Measurements from ENCODE around the gene LSM6. TPM values are rescaled to one million over a fixed set of nuclear protein-coding genes. Genes with fewer than 3 reads are reported as not detected.
A peak's percentile ranks its signal among the peaks of the same experiment; 100 is the strongest.

The LSM6 gene
- polyA plus RNA-seq, 1 donor, result 34.2 TPM

DNA sequence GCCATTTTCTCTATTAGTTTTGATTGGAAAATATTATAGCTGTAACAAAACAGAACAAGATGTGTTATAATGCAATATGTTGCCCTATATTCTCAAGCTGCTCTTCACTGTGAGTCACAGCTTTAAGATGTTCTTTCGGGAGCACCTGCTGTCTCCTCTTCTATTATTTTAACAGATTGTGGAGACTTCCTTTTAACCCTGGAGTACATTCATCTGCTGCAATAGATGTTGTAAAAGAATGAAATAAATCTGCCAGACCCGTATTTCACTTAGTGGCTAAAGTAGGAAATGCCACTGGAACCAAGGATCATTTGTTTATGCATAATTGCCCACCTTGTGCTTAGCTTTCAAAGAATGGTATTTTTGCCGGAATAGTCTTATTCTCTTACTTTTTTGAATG lies 11.1 kb downstream of the LSM6 start:
- DNase-seq, result no peak

DNA sequence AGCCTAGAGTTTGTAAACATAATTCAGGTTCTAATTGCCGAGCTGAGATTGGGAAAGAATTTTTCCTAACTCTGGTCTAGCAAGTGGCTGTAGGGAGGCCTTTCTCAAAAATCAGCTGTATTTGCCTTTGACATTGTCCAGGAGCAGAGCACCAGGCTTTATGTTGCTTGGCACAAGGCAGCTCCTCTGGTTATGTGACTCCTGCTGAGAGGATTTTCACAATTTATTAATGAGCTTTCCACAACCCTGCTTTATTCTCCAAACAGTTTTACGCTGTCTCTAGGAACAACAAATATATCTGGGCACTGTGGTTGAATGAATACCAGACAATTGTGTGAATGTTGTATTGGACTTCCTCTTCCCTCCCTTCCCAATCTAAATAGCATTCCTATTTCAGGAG lies 14.9 kb downstream of the LSM6 start:
- DNase-seq, result no peak

DNA sequence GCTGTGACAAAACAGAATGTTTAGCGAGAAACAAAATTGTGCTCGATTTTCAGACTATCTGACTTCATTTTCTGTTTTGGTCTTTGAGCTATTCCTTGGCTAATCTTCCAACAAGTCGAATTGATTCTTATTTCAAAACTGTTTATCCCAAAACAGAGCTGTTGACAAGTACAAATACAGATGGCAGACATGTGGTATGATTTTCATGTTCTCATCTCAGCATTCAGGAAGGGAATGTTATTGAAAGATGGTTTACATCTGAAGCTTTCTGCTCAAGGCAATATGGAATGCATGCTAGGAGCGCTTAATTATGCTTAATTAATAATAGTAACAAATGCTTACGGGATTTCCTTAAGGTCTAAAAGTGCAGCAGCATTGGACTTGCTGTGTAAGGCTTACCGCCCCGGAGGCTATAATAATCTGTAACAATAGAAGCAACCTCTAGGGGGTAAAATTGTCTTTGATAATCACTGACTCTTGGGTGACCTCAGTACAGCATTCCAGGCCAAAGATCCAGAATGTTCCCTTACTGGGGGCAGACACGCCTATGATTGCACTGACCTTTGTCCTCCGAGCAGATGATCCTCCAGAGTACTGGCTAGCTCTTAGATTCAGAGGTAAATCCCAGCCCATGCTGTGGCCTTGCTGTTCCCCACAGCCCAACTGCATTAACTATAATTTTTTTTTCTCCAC lies 16.4 kb downstream of the LSM6 start:
- DNase-seq, result no peak

DNA sequence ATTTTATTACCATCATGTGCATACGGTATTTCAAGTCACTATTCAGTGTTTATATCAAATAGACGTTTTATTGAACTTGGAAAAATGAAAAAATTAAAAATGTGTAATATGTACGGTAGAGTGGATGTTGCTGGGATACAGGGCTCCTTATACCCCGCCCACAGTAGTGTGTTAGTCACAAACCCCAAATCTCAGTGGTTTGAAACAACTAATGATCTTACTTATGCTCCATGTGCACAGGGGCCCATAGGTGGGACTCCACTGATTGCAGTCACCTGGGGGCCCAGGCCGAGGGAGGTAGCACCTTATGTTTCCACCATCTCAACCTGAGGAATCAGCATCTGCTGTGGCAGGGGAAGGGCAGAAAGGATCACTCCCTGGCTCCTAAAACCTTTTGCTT lies 18.1 kb downstream of the LSM6 start:
- no peak for DNase-seq

DNA sequence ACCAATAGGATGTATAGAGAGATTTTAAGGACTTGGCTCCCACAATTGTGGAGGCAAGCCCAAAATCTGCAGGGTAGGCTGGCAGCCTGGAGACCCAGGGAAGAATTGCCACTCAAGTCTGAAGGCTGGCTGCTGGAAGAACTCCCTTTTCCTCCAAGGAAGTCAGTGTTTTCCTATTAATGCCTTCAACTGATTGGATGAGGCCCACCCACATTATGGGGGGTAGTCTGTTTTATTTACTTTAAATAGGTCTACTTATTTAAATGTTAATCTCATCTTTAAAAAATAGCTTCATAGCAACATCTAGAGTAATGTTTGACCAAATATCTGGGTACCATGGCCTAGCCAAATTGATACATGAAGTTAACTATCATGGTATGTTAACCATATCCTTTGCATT lies 18.7 kb downstream of the LSM6 start:
- no peak for DNase-seq

DNA sequence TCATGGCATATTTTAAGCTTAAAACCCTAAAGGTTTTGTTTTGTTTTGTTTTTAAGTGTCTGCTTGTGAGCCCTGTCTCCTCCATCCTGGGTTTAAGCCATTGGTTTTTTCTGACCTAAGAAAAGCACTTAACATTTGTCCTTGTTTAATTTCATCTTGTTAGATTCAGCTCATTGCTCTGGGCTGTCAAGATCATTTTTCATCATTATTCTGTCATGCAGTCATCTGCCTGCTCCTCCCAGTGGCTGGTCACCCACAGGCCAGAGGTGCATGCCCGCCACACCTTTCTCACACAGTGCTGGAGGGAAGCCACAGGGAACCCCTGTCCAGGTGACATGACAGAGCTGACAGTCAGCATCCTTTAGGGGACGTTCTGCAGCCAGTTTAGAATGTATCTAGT lies 27.1 kb downstream of the LSM6 start:
- DNase-seq, result no peak

DNA sequence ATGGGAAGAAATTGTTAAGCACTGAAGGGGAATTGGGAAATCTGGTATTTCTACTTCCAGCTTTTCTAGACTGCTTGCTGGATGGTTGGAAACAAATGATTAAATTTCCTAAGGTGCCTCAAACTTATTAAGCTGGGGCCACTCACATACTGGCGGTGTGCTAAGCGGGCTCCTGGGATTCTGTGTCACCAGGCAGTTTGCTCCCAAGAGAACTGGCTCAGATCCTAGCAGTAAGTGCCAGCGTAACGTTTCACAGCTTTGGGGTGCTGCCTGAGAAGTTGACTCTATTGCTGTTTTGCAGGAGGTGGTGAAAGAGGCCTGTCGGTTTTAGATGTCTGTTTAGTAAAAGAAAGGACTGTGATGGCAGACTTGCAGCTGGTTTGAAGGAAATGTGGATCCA lies 31.9 kb downstream of the LSM6 start:
- no peak for DNase-seq

DNA sequence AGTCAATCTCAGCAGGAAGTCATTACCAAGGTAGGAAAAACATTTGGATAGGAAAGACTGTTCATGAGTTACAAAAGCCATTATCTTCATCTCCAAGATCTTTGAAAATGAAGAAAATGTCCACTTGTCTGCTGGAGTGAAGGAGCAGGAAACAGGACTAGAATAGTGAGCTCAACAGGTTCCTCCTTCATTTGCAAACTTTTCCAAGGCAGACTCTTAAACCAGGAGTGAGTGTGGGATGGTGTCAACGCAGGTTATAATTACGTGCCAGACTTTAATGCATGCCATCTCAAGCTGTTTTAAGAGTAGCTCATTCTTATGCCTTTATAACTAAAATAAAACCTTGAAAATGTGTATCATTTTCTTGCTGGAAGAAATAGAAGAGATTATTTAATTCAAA lies 35.4 kb downstream of the LSM6 start:
- DNase-seq, result no peak

DNA sequence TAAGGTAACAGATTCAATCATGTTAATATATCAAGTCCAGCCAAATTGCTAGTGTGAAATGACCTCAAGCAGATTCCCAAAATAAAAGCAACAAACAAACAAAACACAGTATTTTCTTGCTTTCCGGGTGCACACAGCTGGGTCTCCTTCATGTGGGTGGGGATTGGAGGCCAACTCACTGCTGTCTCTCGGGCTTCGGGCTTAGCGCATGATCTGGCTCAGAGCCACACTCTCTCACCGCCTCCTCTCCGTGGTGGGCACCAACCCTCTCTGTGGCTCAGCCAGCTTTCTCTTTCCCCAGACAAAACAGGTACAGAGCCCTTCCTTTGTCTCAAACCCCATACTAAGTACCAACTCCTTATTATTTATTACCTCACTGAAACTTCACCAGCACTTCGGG lies 35.9 kb downstream of the LSM6 start:
- DNase-seq, result no peak

DNA sequence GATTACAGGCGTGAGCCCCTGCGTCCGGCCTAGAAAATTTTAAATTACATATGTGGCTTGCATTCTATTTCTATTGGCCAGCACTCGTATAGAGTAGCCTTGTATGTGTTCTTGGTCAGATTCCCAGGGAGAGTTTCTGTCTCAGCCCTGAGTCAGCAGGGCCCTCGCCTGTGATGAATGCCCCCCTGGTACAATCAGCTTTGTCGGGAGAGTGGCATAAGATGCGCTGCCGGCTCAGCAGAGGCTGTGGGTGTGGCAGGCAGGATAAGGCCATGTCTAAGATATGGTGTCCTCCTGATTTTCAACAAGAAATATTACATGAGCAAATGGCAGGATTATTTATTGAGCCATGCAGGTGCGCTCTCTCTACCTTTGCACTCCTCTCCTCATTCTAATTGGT lies 37.3 kb downstream of the LSM6 start:
- no peak for DNase-seq

DNA sequence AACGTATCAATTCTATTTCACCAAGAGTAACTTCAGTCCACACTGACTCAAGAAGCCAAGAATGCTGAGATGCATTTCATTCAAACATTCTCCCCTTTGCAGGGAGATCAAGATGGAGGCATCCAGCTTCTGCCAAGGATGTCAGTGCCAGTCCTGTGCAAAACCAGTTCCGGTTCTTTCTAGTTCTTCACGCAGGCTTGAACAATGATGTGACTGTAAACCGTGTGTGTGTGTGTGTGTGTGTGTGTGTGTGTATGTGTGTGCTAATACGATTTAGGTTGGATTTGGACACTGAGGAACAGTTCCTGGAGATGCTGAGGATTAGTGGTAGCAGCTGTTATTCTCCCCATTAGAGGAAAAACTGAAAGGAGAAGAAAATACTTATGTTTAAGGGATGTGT lies 38.7 kb downstream of the LSM6 start, which contains the start of gene REELD1:
Gene REELD1 (plus strand): TSS at position 301 of the 400 bp plus-strand sequence. CDS start 2,415 bp downstream, outside the sequence.
- DNase-seq, result no peak

DNA sequence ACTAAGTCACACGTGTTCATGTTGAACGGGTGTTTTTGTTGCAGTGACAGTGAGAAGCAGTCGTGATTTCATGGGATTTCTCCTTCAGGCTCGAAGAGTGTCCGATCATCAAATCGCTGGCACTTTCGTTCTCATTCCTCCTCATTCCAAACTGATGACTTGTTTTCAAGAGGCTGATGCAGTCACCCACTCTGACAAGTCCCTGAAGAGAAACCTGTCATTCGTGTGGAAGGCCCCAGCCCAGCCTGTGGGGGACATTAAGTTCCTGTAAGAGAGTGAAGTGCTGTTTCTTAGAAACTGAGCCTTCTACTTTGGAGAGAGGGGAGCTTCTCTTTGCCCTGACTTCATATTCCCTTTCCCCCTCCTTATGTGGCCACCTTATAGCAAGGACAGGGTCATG lies 46.8 kb downstream of the LSM6 start:
- DNase-seq, result no peak

DNA sequence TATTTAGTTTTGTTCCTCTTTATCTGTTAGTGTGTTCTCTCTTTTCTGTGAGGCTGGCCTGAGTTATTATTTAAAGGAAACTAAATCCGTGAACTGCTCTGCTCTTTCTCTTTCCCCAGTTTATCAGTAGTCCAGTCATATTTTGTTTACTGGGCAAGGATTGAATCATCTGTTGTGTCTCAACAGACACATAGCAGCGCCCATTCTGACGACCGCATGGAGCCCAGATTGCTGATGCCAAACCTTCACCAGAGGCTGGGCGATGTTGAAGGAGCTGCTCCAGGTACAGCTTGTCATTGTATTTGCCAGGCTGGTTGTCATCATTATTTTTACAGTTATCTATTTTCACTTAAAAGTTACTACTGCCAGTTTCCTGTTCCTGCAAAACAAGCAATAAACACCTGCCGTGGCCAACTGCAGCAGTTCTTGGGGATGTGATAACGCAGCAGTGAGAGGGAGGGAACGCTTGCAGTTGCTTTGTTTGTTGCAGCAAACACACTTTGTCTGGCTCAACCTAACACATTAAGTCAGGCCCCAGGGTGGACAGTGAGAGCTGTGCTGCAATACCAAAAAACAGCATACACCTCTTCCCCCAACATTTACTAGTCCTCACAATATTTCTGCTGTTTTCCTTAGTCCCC lies 48.9 kb downstream of the LSM6 start:
- DNase-seq, result no peak

DNA sequence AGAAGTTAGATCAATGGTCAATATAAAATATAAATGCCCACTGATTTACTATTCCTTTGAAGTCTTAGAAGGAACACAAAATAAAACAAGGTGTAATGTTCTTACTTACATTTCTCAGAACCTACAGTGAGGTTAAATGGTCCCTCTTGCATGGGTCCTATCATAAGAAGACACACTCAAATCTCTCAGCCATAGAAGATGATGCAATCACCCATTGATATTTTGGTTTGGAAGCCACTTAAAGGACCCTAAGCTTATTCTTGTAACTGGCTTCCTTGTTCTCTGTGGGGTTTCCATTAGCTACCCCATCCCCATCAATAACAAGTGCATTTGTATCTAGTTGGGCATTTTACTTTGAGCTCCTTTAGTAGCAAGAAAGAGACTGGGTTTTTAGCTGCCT lies 53.9 kb downstream of the LSM6 start:
- DNase-seq, result no peak

DNA sequence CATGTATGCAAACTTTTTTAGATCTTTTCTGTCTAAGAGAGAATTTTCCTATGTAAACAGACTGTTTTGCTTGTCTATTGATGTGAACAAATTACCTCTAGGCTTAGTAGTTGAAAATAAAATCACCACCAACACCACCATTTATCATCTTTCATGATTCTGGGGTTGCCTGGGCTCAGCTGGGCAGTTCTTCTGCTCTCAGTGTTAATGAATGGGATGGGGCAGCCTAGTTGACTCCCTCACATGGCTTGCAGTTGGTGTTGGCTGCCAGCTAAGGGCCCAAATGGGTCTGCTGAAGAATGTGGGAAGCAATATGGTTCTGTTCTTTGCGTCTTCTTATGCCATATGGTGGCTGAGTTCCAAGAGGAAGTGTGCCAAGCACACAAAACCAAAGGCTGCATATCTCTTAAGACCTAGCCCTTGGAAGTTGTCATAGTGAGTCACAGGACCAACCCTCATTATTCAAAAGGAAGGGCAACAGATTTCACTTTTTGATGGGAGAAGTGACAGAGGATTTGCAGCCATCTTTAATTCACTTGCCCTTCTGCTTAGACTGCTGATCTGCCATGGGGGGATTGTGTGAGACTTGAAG lies 56.7 kb downstream of the LSM6 start:
- no peak for DNase-seq

DNA sequence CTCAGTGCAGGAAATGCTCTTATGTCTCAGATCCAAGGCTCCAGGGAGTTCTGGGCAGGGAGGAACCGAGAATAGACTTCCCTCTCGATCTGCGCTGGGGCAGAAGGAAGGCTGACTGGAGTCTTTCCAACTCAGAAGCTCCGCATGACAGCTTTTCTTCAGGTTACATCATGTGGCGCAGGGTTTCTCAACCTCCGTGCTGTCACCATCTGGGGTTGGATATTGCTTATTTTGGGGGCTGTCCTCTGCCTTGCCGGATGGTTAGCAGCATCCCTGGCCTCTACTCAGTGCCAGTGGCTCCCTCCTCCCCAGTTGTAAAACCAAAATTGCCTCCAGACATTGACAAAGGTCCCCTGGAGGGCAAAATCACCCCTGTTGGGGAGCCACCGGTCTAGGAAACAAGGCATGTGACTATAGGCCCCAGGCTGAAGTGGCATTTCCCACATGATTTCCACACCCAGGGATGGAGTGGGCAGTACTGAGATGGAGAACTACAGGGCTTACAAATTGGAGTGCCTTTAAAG lies 60.2 kb downstream of the LSM6 start:
- DNase-seq, result no peak

DNA sequence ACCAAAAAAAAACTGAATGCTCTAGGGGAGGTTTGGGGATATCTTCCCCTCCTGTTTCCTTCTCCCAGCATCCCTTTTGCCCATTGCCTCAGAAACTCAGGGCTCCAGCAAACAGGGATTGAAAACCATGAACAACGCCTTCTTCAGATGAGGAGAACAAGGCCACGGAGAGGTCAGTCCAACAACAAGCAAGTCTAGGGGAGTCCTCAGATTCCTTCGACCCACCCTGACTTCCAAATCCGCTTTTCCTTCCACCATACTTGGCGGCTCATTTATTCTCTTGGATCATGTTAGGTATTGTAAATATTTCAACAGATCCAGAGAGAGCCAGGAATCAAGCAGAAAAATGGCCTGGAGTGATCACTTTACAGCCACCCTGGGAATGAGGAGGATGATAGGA lies 60.7 kb downstream of the LSM6 start:
- no peak for DNase-seq

DNA sequence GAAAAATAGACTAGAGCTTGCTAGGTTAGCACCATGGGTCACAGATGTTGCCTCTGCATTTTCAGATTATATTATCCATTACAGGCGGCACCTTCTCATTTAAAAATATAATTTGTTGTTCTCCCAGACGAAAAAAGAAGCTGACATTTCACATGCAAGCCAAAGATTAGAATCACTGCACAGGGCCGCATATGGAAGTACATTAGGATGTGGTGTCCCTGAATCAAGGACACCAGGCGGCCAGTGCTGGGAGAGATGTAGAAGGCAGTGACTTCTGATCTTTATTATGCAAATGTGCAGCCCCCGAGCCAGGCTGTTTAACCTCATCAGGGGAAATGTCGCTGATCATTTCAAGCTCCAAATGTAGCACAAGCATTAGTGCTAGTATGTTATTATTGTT lies 61.6 kb downstream of the LSM6 start:
- DNase-seq, result no peak

DNA sequence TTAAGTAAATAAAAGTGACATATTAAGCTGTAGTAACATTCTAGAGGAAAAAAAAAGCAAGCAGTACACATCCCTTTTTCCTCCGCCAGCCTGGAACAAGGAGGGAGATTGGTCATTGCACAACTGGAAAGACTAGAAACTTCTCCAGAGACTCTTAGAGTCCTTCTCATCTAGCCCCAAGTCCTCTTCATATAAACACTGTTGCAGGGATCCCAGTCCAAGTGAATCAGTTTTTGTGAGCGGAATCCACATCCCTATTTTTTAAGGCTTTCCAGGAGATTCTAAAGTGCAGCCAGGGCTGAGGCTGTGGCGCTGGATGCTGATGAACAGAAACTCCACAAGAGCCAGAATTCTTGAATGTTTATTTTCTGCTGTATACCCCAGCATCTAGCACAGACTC lies 62.6 kb downstream of the LSM6 start:
- DNase-seq, result peak; percentile 62

Other genes starting within 250 kb of the LSM6 start
- gene ZNF827, start 236.9 kb upstream of the LSM6 start, polyA plus RNA-seq (ENCODE audit: insufficient read length), result 19.0 TPM
- 0.17 TPM for gene REELD1, start 38.8 kb downstream of the LSM6 start, polyA plus RNA-seq (ENCODE audit: insufficient read length)